ENCODE data around the gene GRM4. TPM values are rescaled to one million over a fixed set of nuclear protein-coding genes. Genes with fewer than 3 reads are reported as not detected.

The GRM4 gene
- total RNA-seq, 5 donors from 2014 or later (not counting 1 experiment from before 2014, with no cell fraction given), result 0.10 to 0.38 (median 0.21) TPM; not detected in 1

GRCh38 chr6:33993091-33993490, 152.8 kb downstream of the GRM4 start:
- CTCF ChIA-PET, result no interaction called here

GRCh38 chr6:33992191-33992590, 153.7 kb downstream of the GRM4 start:
- Histone ChIP-seq H3K27ac (ENCODE audit: low read length) (no peak overlapping the region), H3K27me3 (replicated peaks in 1 of 2; ENCODE audit: control insufficient read depth in 2 of 2, extremely low read depth in 1 of 2, insufficient read depth in 2 of 2, low read length in 1 of 2) (peaks cover 0 to 23% of the 10 kb centered on the region in 2 experiments), H3K9me3 (no peaks in the 10 kb centered on the region), H3K4me1 (ENCODE audit: control insufficient read depth in 1 of 2, extremely low read depth in 1 of 2, insufficient read depth in 2 of 2, low read length in 2 of 2) (no peaks in the 10 kb centered on the region), H3K4me3 (ENCODE audit: control insufficient read depth in 1 of 2, extremely low read depth in 1 of 2, low read length in 1 of 2) (no peak overlapping the region), H3K36me3 (ENCODE audit: control insufficient read depth in 2 of 2, extremely low read depth in 1 of 2, insufficient read depth in 1 of 2, low read length in 1 of 2) (no peaks in the 10 kb centered on the region)
- Mint-ChIP-seq H3K9me3 (peaks cover 0 to 6% (median 2%) of the 10 kb centered on the region in 3 donors), H3K4me1 (no peaks in the 10 kb centered on the region), H3K36me3 (no peaks in the 10 kb centered on the region), H3K27me3 (peaks cover 0 to 10% of the 10 kb centered on the region in 2 donors), H3K4me3 (no peak overlapping the region), H3K27ac (no peak overlapping the region)
- ChIA-PET CTCF (no interaction called here), POLR2A (no interaction called here)
- no peak for ATAC-seq (replicated peaks in 1 of 4)
- 88% methylated on average over 11 of the region's 13 CpGs for whole genome bisulfite sequencing (ENCODE audit: insufficient coverage)
- DNase-seq, result no peak

More at GRCh38 chr6:33993091-33993490, 152.8 kb downstream of the GRM4 start:
- no peak for ATAC-seq (replicated peaks in 1 of 4)
- H3K4me1 Mint-ChIP-seq, result no peaks in the 10 kb centered on the region
- DNase-seq, result no peak
- no peaks in the 10 kb centered on the region for H3K36me3 ChIP-seq (ENCODE audit: control insufficient read depth in 2 of 2, extremely low read depth in 1 of 2, insufficient read depth in 1 of 2, low read length in 1 of 2)
- H3K4me1 ChIP-seq (ENCODE audit: control insufficient read depth in 1 of 2, extremely low read depth in 1 of 2, insufficient read depth in 2 of 2, low read length in 2 of 2), result no peaks in the 10 kb centered on the region
- POLR2A ChIA-PET, result no interaction called here
- H3K27ac ChIP-seq (ENCODE audit: low read length), result no peak overlapping the region
- 66% methylated on average over 6 of the region's 11 CpGs for WGBS (ENCODE audit: insufficient coverage)
- peaks cover 0 to 23% of the 10 kb centered on the region in 2 experiments for H3K27me3 ChIP-seq (replicated peaks in 1 of 2; ENCODE audit: control insufficient read depth in 2 of 2, extremely low read depth in 1 of 2, insufficient read depth in 2 of 2, low read length in 1 of 2)
- peaks cover 0 to 10% of the 10 kb centered on the region in 2 donors for H3K27me3 Mint-ChIP-seq
- no peak overlapping the region for H3K27ac Mint-ChIP-seq
- H3K9me3 Mint-ChIP-seq, result peaks cover 2 to 13% (median 7%) of the 10 kb centered on the region in 3 donors
- no peak overlapping the region for H3K4me3 ChIP-seq (ENCODE audit: control insufficient read depth in 1 of 2, extremely low read depth in 1 of 2, low read length in 1 of 2)
- no peaks in the 10 kb centered on the region for H3K36me3 Mint-ChIP-seq
- H3K4me3 Mint-ChIP-seq, result no peak overlapping the region
- no peaks in the 10 kb centered on the region for H3K9me3 ChIP-seq

- Histone ChIP-seq H3K9me3 (no peaks in the 10 kb centered on the region), H3K4me1 (ENCODE audit: control insufficient read depth in 1 of 2, extremely low read depth in 1 of 2, insufficient read depth in 2 of 2, low read length in 2 of 2) (no peaks in the 10 kb centered on the region), H3K4me3 (ENCODE audit: control insufficient read depth in 1 of 2, extremely low read depth in 1 of 2, low read length in 1 of 2) (no peak overlapping the region), H3K27me3 (replicated peaks in 1 of 2; ENCODE audit: control insufficient read depth in 2 of 2, extremely low read depth in 1 of 2, insufficient read depth in 2 of 2, low read length in 1 of 2) (peaks cover 0 to 23% of the 10 kb centered on the region in 2 experiments), H3K36me3 (ENCODE audit: control insufficient read depth in 2 of 2, extremely low read depth in 1 of 2, insufficient read depth in 1 of 2, low read length in 1 of 2) (no peaks in the 10 kb centered on the region), H3K27ac (ENCODE audit: low read length) (no peak overlapping the region)
- H3K9me3 Mint-ChIP-seq, result no peaks in the 10 kb centered on the region
- H3K27me3 Mint-ChIP-seq, result peaks cover 0 to 10% of the 10 kb centered on the region in 2 donors
- H3K27ac Mint-ChIP-seq, result no peak overlapping the region
- H3K4me1 Mint-ChIP-seq, result no peaks in the 10 kb centered on the region
- DNase-seq (no peak), ATAC-seq (replicated peaks in 1 of 4) (no peak)
- ChIA-PET CTCF (interaction anchor here in 1 of 2 donors (0.6 kb wide), 1 partner anchor 47 kb away, joined by 3 read pairs; no protein-coding TSS in a partner anchor), POLR2A (no interaction called here)
- 100% methylated on average over 1 of the region's 4 CpGs for WGBS (ENCODE audit: insufficient coverage)
- H3K36me3 Mint-ChIP-seq, result no peaks in the 10 kb centered on the region
- no peak overlapping the region for H3K4me3 Mint-ChIP-seq
Observed at GRCh38 chr6:33991610-33992009, 154.3 kb downstream of the GRM4 start.

- CTCF ChIA-PET, result no interaction called here
- DNase-seq, result no peak
- no peak for ATAC-seq (replicated peaks in 1 of 4)
- Mint-ChIP-seq H3K4me1 (no peaks in the 10 kb centered on the region), H3K27ac (no peak overlapping the region), H3K27me3 (peaks cover 0 to 10% of the 10 kb centered on the region in 2 donors), H3K36me3 (no peaks in the 10 kb centered on the region), H3K4me3 (no peak overlapping the region), H3K9me3 (no peaks in the 10 kb centered on the region)
- peaks cover 0 to 24% of the 10 kb centered on the region in 2 experiments for H3K27me3 ChIP-seq (replicated peaks in 1 of 2; ENCODE audit: control insufficient read depth in 2 of 2, extremely low read depth in 1 of 2, insufficient read depth in 2 of 2, low read length in 1 of 2)
- 42% methylated on average over 4 of the region's 5 CpGs for WGBS (ENCODE audit: insufficient coverage)
- H3K4me3 ChIP-seq (ENCODE audit: control insufficient read depth in 1 of 2, extremely low read depth in 1 of 2, low read length in 1 of 2), result no peak overlapping the region
- no peaks in the 10 kb centered on the region for H3K36me3 ChIP-seq (ENCODE audit: control insufficient read depth in 2 of 2, extremely low read depth in 1 of 2, insufficient read depth in 1 of 2, low read length in 1 of 2)
- no peak overlapping the region for H3K27ac ChIP-seq (ENCODE audit: low read length)
- no peaks in the 10 kb centered on the region for H3K9me3 ChIP-seq
- POLR2A ChIA-PET, result no interaction called here
- H3K4me1 ChIP-seq (ENCODE audit: control insufficient read depth in 1 of 2, extremely low read depth in 1 of 2, insufficient read depth in 2 of 2, low read length in 2 of 2), result no peaks in the 10 kb centered on the region
Observed at GRCh38 chr6:33990061-33990541, 155.8 kb downstream of the GRM4 start.

- CTCF ChIA-PET, result no interaction called here
- no peak for ATAC-seq (replicated peaks in 1 of 4)
- DNase-seq, result no peak
- H3K36me3 Mint-ChIP-seq, result no peaks in the 10 kb centered on the region
- no peak overlapping the region for H3K4me3 Mint-ChIP-seq
- H3K4me1 Mint-ChIP-seq, result no peaks in the 10 kb centered on the region
- no peak overlapping the region for H3K27ac ChIP-seq (ENCODE audit: low read length)
- H3K4me1 ChIP-seq (ENCODE audit: control insufficient read depth in 1 of 2, extremely low read depth in 1 of 2, insufficient read depth in 2 of 2, low read length in 2 of 2), result no peaks in the 10 kb centered on the region
- no peaks in the 10 kb centered on the region for H3K9me3 Mint-ChIP-seq
- 73% methylated on average over 3 of the region's 13 CpGs for WGBS (ENCODE audit: insufficient coverage)
- H3K27ac Mint-ChIP-seq, result no peak overlapping the region
- H3K4me3 ChIP-seq (ENCODE audit: control insufficient read depth in 1 of 2, extremely low read depth in 1 of 2, low read length in 1 of 2), result no peak overlapping the region
- no peaks in the 10 kb centered on the region for H3K9me3 ChIP-seq
- no peaks in the 10 kb centered on the region for H3K36me3 ChIP-seq (ENCODE audit: control insufficient read depth in 2 of 2, extremely low read depth in 1 of 2, insufficient read depth in 1 of 2, low read length in 1 of 2)
- H3K27me3 Mint-ChIP-seq, result peaks cover 0 to 7% of the 10 kb centered on the region in 2 donors
- POLR2A ChIA-PET, result no interaction called here
- H3K27me3 ChIP-seq (replicated peaks in 1 of 2; ENCODE audit: control insufficient read depth in 2 of 2, extremely low read depth in 1 of 2, insufficient read depth in 2 of 2, low read length in 1 of 2), result peaks cover 0 to 27% of the 10 kb centered on the region in 2 experiments
Observed at GRCh38 chr6:33989016-33989854, 156.7 kb downstream of the GRM4 start.

- no peaks in the 10 kb centered on the region for H3K9me3 Mint-ChIP-seq
- Histone ChIP-seq H3K9me3 (no peaks in the 10 kb centered on the region), H3K4me3 (ENCODE audit: control insufficient read depth in 1 of 2, extremely low read depth in 1 of 2, low read length in 1 of 2) (no peak overlapping the region), H3K27me3 (replicated peaks in 1 of 2; ENCODE audit: control insufficient read depth in 2 of 2, extremely low read depth in 1 of 2, insufficient read depth in 2 of 2, low read length in 1 of 2) (peaks cover 0 to 31% of the 10 kb centered on the region in 2 experiments), H3K4me1 (ENCODE audit: control insufficient read depth in 1 of 2, extremely low read depth in 1 of 2, insufficient read depth in 2 of 2, low read length in 2 of 2) (no peaks in the 10 kb centered on the region), H3K27ac (ENCODE audit: low read length) (no peak overlapping the region), H3K36me3 (ENCODE audit: control insufficient read depth in 2 of 2, extremely low read depth in 1 of 2, insufficient read depth in 1 of 2, low read length in 1 of 2) (no peaks in the 10 kb centered on the region)
- peaks cover 0 to 10% of the 10 kb centered on the region in 2 donors for H3K27me3 Mint-ChIP-seq
- POLR2A ChIA-PET, result no interaction called here
- no peak overlapping the region for H3K27ac Mint-ChIP-seq
- ATAC-seq (replicated peaks in 1 of 4), result no peak
- peaks cover 1 to 2% (median 2%) of the 10 kb centered on the region in 3 donors for H3K4me1 Mint-ChIP-seq
- no peaks in the 10 kb centered on the region for H3K36me3 Mint-ChIP-seq
- CTCF ChIA-PET, result no interaction called here
- no peak overlapping the region for H3K4me3 Mint-ChIP-seq
- WGBS (ENCODE audit: insufficient coverage), result 81% methylated on average over 9 of the region's 16 CpGs
- DNase-seq, result no peak
Observed at GRCh38 chr6:33988121-33989015, 157.5 kb downstream of the GRM4 start.

Measured in T-cell (primary cell).